Keratinocyte (primary cell): ENCODE results near the gene TOX3.

Experiments used
- EZH2 ChIP-seq: IDR thresholded peaks from one replicate; pipeline ENCODE4 v1.6.1; 2012; ENCODE audit warnings: inconsistent platforms, mild to moderate bottlenecking, low read length, moderate library complexity
- TF ChIP-seq, protein P1 (sequence below), 3 experiments: IDR thresholded peaks in 1 of 3; conservative IDR thresholded peaks in 1 of 3; optimal IDR thresholded peaks in 1 of 3; 2 replicates in 2 of 3; 3 replicates in 1 of 3; pipeline versions ENCODE3 to v1.5.1; 2011; ENCODE audit warnings: low read length in 3 of 3, mild to moderate bottlenecking in 3 of 3, moderate library complexity in 2 of 3, control low read depth in 1 of 3, inconsistent platforms in 1 of 3; ENCODE audit not compliant: insufficient read depth in 2 of 3; ENCODE audit errors: extremely low read depth in 1 of 3

DNA sequence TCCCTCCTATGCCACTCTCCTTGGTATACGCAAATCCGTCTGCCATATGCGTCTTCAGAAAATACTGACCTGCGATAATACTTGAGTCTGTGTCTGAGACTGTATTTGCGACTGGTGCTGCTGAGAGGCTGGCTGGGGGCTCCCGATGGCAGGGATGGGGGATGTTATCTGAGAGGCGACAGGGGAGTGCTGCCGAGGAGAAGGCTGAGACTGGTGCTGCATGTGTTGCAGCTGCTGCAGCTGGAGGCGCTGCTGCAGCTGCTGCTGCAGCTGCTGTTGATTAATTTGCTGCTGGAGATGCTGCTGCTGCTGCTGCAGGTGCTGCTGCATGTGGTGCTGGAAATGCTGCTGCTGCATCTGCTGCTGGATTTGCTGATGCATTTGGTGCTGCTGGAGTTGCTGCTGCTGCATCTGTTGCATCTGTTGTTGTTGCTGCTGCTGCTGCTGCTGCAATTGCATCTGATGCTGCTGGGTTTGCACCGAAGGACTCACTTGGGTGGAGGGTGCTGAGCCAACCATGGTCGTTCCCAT is 107.7 kb downstream of the TOX3 start:
- TF ChIP-seq, protein P1, sequence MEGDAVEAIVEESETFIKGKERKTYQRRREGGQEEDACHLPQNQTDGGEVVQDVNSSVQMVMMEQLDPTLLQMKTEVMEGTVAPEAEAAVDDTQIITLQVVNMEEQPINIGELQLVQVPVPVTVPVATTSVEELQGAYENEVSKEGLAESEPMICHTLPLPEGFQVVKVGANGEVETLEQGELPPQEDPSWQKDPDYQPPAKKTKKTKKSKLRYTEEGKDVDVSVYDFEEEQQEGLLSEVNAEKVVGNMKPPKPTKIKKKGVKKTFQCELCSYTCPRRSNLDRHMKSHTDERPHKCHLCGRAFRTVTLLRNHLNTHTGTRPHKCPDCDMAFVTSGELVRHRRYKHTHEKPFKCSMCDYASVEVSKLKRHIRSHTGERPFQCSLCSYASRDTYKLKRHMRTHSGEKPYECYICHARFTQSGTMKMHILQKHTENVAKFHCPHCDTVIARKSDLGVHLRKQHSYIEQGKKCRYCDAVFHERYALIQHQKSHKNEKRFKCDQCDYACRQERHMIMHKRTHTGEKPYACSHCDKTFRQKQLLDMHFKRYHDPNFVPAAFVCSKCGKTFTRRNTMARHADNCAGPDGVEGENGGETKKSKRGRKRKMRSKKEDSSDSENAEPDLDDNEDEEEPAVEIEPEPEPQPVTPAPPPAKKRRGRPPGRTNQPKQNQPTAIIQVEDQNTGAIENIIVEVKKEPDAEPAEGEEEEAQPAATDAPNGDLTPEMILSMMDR (optimal IDR thresholded peaks at IDR 0.05 in 1 of 3, IDR thresholded peaks at IDR 0.05 in 1 of 3, conservative IDR thresholded peaks at IDR 0.05 in 1 of 3; ENCODE audit: extremely low read depth in 1 of 3, insufficient read depth in 2 of 3, low read length in 3 of 3), result no peak
- TF ChIP-seq EZH2, result no peak
